Measurements from ENCODE around the gene TMEM115. TPM values are rescaled to one million over a fixed set of nuclear protein-coding genes. Genes with fewer than 3 reads are reported as not detected.

TMEM115 gene
- total RNA-seq, 1 experiment from 2014 or later, result 31.9 TPM

GRCh38 chr3:50318615-50319014 lies 40.7 kb downstream of the TMEM115 start:
- no peak overlapping the region for H3K27ac Mint-ChIP-seq (ENCODE audit: low read depth, unreplicated experiment)
- H3K36me3 Mint-ChIP-seq (ENCODE audit: insufficient read depth, unreplicated experiment), result peaks cover 6% of the 10 kb centered on the region
- CTCF ChIA-PET, result interaction anchor here (0.9 to 1.3 kb wide), 3 partner anchors 10 to 15 kb away, joined by 3 to 6 read pairs (median 3); partner anchors contain the start of gene TUSC2
- no peaks in the 10 kb centered on the region for H3K9me3 Mint-ChIP-seq (ENCODE audit: unreplicated experiment)
- intact Hi-C loops (cut with micrococcal nuclease), result no loop called here
- H3K27me3 Mint-ChIP-seq (ENCODE audit: insufficient read depth, unreplicated experiment), result no peaks in the 10 kb centered on the region
- H3K4me1 Mint-ChIP-seq (ENCODE audit: insufficient read depth, unreplicated experiment), result peaks cover 28% of the 10 kb centered on the region
- TF ChIP-seq CTCF (IDR thresholded peaks at IDR 0.05; ENCODE audit: unreplicated experiment), result no peak
- DNase-seq (ENCODE audit: unreplicated experiment), result no peak
- no TSS peak for BruUV-seq (replicated peaks)
- no peak overlapping the region for H3K4me3 Mint-ChIP-seq (ENCODE audit: unreplicated experiment)
- POLR2A ChIA-PET, result interaction anchor here (0.7 to 1.6 kb wide), 5 partner anchors 9 to 26 kb away, joined by 3 to 7 read pairs (median 5); partner anchors contain the start of genes HYAL3, IFRD2 and NAA80

- Mint-ChIP-seq H3K27ac (ENCODE audit: low read depth, unreplicated experiment) (no peak overlapping the region), H3K4me1 (ENCODE audit: insufficient read depth, unreplicated experiment) (peaks cover 29% of the 10 kb centered on the region), H3K4me3 (ENCODE audit: unreplicated experiment) (no peak overlapping the region), H3K27me3 (ENCODE audit: insufficient read depth, unreplicated experiment) (no peaks in the 10 kb centered on the region), H3K9me3 (ENCODE audit: unreplicated experiment) (no peaks in the 10 kb centered on the region), H3K36me3 (ENCODE audit: insufficient read depth, unreplicated experiment) (peaks cover 6% of the 10 kb centered on the region)
- ChIA-PET POLR2A (interaction anchor here (0.7 to 1.7 kb wide), 4 partner anchors 10 to 26 kb away, joined by 5 to 21 read pairs (median 6); partner anchors contain the start of genes HYAL3, IFRD2, NAA80 and TUSC2), CTCF (interaction anchor here (1.1 to 1.3 kb wide), 4 partner anchors 10 to 18 kb away, joined by 3 to 6 read pairs (median 3); partner anchors contain the start of gene TUSC2)
- BruUV-seq (replicated peaks), result no TSS peak
- no peak for TF ChIP-seq CTCF (IDR thresholded peaks at IDR 0.05; ENCODE audit: unreplicated experiment)
- intact Hi-C loops (cut with micrococcal nuclease), result no loop called here
- DNase-seq (ENCODE audit: unreplicated experiment), result no peak
Observed at GRCh38 chr3:50318163-50318562, 41.2 kb downstream of the TMEM115 start.

GRCh38 chr3:50317300-50317699 lies 42.0 kb downstream of the TMEM115 start:
- intact Hi-C loops (cut with micrococcal nuclease), result no loop called here
- Mint-ChIP-seq H3K36me3 (ENCODE audit: insufficient read depth, unreplicated experiment) (peaks cover 6% of the 10 kb centered on the region), H3K4me1 (ENCODE audit: insufficient read depth, unreplicated experiment) (peaks cover 29% of the 10 kb centered on the region), H3K27me3 (ENCODE audit: insufficient read depth, unreplicated experiment) (no peaks in the 10 kb centered on the region), H3K27ac (ENCODE audit: low read depth, unreplicated experiment) (peak overlapping the region; percentile 93), H3K9me3 (ENCODE audit: unreplicated experiment) (no peaks in the 10 kb centered on the region), H3K4me3 (ENCODE audit: unreplicated experiment) (peak overlapping the region; percentile 58)
- DNase-seq (ENCODE audit: unreplicated experiment), result peak; percentile 29
- no peak for TF ChIP-seq CTCF (IDR thresholded peaks at IDR 0.05; ENCODE audit: unreplicated experiment)
- CTCF ChIA-PET, result interaction anchor here (0.6 to 1.3 kb wide), 5 partner anchors 11 to 225 kb away, joined by 3 read pairs; partner anchors contain the start of gene TUSC2
- POLR2A ChIA-PET, result interaction anchor here (0.7 to 3.2 kb wide), 11 partner anchors 9 to 1678 kb away, joined by 3 to 30 read pairs (median 4); partner anchors contain the start of genes CYB561D2, HYAL3, IFRD2 and NAA80
- BruUV-seq (replicated peaks), result no TSS peak

- H3K27ac Mint-ChIP-seq (ENCODE audit: low read depth, unreplicated experiment), result peak overlapping the region; percentile 93
- H3K4me3 Mint-ChIP-seq (ENCODE audit: unreplicated experiment), result peak overlapping the region; percentile 58
- BruUV-seq (replicated peaks), result no TSS peak
Observed at GRCh38 chr3:50316657-50317242, 42.6 kb downstream of the TMEM115 start.

More at GRCh38 chr3:50316657-50317242, 42.6 kb downstream of the TMEM115 start:
- TF ChIP-seq CTCF (IDR thresholded peaks at IDR 0.05; ENCODE audit: unreplicated experiment), result no peak
- DNase-seq (ENCODE audit: unreplicated experiment), result peak; percentile 94
- POLR2A ChIA-PET, result interaction anchor here (0.7 to 3.2 kb wide), 11 partner anchors 9 to 1679 kb away, joined by 3 to 30 read pairs (median 4); partner anchors contain the start of genes CYB561D2, HYAL3, IFRD2 and NAA80
- no peaks in the 10 kb centered on the region for H3K27me3 Mint-ChIP-seq (ENCODE audit: insufficient read depth, unreplicated experiment)
- intact Hi-C loops (cut with micrococcal nuclease), result no loop called here
- H3K36me3 Mint-ChIP-seq (ENCODE audit: insufficient read depth, unreplicated experiment), result peaks cover 6% of the 10 kb centered on the region
- peaks cover 29% of the 10 kb centered on the region for H3K4me1 Mint-ChIP-seq (ENCODE audit: insufficient read depth, unreplicated experiment)
- CTCF ChIA-PET, result interaction anchor here (0.5 to 1.3 kb wide), 5 partner anchors 11 to 225 kb away, joined by 3 read pairs; partner anchors contain the start of gene TUSC2
- H3K9me3 Mint-ChIP-seq (ENCODE audit: unreplicated experiment), result no peaks in the 10 kb centered on the region
